GM12875 (cell line): ENCODE data around the gene SLC9A8.
A peak's percentile ranks its signal among the peaks of the same experiment; 100 is the strongest.

ENCODE experiments used
- H3K4me3 ChIP-seq: one replicate; pipeline ENCODE4 v1.5.1; 2011; ENCODE audit warnings: low read depth, low read length, control low read depth
- TF ChIP-seq, protein P1 (sequence below): IDR thresholded peaks from 2 replicates; pipeline ENCODE4 v1.5.1; 2011; ENCODE audit warnings: low read depth, mild to moderate bottlenecking, control low read depth, inconsistent platforms, low read length, moderate library complexity, borderline replicate concordance; ENCODE audit not compliant: insufficient read depth

SLC9A8 gene

GRCh38 chr20:49784291-49784690 lies 28.3 kb upstream of the SLC9A8 start:
- no peak overlapping the region for H3K4me3 ChIP-seq
- TF ChIP-seq, protein P1, sequence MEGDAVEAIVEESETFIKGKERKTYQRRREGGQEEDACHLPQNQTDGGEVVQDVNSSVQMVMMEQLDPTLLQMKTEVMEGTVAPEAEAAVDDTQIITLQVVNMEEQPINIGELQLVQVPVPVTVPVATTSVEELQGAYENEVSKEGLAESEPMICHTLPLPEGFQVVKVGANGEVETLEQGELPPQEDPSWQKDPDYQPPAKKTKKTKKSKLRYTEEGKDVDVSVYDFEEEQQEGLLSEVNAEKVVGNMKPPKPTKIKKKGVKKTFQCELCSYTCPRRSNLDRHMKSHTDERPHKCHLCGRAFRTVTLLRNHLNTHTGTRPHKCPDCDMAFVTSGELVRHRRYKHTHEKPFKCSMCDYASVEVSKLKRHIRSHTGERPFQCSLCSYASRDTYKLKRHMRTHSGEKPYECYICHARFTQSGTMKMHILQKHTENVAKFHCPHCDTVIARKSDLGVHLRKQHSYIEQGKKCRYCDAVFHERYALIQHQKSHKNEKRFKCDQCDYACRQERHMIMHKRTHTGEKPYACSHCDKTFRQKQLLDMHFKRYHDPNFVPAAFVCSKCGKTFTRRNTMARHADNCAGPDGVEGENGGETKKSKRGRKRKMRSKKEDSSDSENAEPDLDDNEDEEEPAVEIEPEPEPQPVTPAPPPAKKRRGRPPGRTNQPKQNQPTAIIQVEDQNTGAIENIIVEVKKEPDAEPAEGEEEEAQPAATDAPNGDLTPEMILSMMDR: no peak

DNA sequence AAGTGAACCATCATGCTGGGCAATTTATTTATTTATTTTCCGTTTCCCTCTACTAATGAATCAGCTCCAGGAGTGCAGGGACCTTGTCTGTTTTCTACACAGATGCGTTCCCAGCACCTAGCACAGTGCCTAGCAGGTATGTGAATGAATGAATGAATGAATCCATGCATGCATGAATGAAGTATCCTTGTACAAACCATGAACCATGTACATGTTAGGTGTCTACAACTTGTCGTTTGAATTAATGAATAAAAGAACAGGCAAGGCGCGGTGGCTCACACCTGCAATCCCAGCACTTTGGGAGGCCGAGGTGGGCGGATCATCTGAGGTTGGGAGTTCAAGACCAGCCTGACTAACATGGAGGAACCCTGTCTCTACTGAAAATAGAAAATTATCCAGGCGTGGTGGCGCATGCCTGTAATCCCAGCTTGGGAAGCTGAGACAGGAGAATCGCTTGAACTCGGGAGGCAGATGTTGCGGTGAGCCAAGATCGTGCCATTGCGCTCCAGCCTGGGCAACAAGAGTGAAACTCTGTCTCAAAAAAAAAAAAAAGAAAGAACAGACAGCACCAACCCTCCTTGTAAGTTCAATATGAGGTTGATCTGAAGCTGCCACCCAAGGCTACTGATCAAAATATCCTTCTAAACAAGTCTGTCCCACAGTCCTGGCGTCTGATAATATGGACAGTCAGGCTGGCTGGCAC lies 27.3 kb upstream of the SLC9A8 start:
- H3K4me3 ChIP-seq: no peak overlapping the region
- TF ChIP-seq, protein P1: no peak

GRCh38 chr20:49785852-49786175 lies 26.8 kb upstream of the SLC9A8 start:
- TF ChIP-seq, protein P1: no peak
- peak overlapping the region; percentile 8 for H3K4me3 ChIP-seq

- peak overlapping the region; percentile 8 for H3K4me3 ChIP-seq
- TF ChIP-seq, protein P1: no peak
These were observed 26.4 kb upstream of the SLC9A8 start for GRCh38 chr20:49786196-49786595.

DNA sequence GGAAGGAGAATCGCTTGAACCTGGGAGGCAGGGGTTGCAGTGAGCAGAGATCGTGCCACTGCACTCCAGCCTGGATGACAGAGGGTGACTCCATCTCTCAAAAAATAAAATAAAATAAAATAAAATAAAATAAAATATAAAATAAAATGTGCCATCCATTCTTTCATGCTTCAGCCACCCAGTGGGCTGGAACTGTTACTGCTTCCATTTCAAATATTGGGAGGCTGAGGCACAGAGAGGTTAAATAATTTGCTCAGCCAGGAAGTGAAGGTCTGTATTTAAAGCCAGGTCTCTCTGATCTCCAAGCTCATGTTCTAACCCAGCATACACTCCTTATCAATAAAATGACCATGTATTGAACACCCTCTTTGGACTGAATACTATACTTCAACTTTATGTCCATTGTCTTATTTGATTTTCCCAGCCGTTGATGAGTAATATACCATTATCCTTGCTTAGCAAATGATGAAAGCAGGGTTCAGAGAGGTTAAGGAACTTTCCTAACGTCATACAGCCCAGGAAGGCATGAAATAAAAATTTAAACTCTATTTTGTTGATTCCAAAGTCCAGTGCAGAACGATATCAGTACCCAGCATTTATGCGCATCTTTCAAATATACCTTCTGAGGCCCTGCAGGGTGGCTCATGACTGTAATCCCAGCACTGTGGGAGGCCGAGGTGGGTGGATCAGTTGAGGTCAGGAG lies 25.8 kb upstream of the SLC9A8 start:
- TF ChIP-seq, protein P1: no peak
- H3K4me3 ChIP-seq: no peak overlapping the region

DNA sequence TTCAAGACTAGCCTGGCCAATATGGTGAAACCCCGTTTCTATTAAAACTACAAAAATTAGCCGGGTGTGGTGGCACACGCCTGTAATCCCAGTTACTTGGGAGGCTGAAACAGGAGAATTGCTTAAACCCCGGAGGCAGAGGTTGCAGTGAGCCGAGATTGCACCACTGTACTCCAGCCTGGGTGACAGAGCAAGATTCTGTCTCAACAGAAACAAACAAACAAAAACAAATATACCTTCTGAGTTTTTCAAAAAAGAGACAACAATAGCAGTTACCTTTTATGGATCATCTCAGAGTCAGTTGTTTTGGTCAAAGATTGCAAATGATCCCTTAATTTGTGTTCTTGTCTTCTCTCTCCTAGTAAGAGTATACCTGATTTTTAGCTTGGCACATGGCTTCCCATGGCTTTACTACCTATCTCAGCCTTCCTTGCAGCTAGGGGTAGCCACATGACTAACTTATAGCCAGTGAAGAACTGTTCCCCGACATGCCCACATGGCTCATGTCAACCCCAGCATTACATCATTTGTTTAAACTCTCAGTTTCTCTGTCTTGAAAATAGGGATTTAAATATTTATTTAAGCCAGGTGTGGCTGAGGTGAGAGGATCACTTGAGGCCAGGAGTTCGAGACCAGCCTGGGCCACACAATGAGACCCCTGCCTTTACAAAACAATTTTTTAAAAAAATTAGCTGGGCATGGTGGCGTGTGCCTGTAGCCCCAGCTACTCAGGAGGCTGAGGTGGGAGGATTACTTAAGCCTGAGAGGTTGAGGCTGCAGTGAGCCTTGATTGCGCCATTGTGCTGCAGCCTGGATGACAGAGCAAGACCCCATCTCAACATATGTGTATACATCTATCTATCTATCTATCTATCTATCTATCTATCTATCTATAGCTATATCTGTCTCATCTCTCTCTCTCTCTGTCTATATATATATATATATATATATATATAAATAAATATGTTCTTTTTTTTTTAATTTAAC lies 25.0 kb upstream of the SLC9A8 start:
- TF ChIP-seq, protein P1: no peak
- no peak overlapping the region for H3K4me3 ChIP-seq
